CD4-positive, alpha-beta T cell treated with Interleukin-6 for 4 hours (primary cell): ENCODE data around the gene UPK2.

Experiments used
- DNase-seq: peaks from one replicate; pipeline ENCODE4 v3.0.0-alpha.2; 2020; ENCODE audit warnings: mixed read lengths

Gene UPK2

DNA sequence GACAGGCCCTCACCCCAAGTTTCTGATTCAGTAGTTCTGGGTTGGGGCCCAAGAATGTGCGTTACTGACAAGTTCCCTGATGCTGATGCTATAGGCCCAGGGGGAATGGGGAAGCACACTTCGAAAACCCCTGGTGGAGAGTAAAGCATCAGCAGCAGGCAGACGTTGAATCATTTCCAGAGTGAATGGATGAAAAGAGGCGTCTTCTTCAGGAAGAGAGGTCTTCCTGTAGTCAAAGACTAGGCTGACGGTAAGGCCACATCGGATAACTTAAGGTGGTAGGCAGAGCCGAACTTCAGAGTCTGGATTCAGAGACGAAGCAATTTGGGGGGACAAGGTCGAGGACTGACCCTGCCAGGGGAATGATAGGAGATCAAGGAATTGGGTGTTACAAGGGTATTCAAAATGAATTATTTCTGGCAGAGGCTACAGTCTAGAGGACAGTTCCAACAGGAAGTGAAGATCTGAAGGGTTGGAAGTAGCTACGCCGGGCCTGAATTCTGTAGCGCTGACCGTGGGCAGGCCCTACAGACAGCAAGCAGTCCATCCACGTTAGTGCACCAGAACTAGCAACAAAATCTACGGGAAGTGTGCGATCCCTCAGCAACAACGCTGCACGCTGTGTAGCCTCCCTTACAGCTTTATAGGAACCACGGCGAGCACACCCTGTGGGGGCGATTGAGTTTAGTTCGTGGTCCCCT, 41.0 kb downstream of the UPK2 start:
- peak; percentile 37 for DNase-seq

- peak; percentile 98 for DNase-seq
These were observed 41.7 kb downstream of the UPK2 start, which contains the start of gene CENATAC for GRCh38 chr11:118997627-118998387. CENATAC (plus strand) TSS chr11:118998138; CDS start chr11:118998198, 60 bp downstream.

GRCh38 chr11:118998388-118998717, 42.3 kb downstream of the UPK2 start:
- no peak for DNase-seq

- DNase-seq: no peak
These were observed 42.7 kb downstream of the UPK2 start for GRCh38 chr11:118998822-118999221.

GRCh38 chr11:119000906-119001305, 44.8 kb downstream of the UPK2 start:
- no peak for DNase-seq

- no peak for DNase-seq
These were observed 50.6 kb downstream of the UPK2 start for GRCh38 chr11:119006656-119007055.
